ENCODE measurements around the gene CEP120. TPM values are rescaled to one million over a fixed set of nuclear protein-coding genes. Genes with fewer than 3 reads are reported as not detected.

CEP120 gene
- total and polyA plus RNA-seq, 4 donors = 5.0 to 29.6 (median 12.6) TPM

DNA sequence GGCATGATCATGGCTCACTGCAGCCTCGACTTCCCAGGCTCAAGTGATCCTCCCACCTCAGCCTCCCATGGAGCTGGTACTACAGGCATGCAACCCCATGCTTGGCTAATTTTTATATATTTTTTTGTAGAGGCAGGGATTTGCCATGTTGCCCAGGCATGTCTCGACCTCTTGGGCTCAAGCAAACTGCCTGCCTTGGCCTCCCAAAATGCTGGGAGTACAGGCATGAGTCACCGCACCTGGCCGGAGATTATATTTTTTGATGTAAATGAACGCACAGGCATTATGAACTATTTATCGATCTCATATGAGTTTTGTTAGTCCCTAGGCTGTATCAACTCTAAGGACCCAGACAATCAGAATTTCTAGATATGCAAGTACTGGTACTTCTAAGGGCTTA is 25.5 kb upstream of the CEP120 start:
- no peak overlapping the region for H3K27ac ChIP-seq (ENCODE audit: low read depth in 1 of 2, low read length in 1 of 2)
- no peak overlapping the region for H3K4me3 ChIP-seq
- no peaks in the 10 kb centered on the region for H3K36me3 ChIP-seq (ENCODE audit: control insufficient read depth in 4 of 4, insufficient read depth in 4 of 4, low read length in 4 of 4)
- 94 to 98% methylated on average over 6 of the region's 6 CpGs for WGBS, 2 donors
- H3K4me1 ChIP-seq (ENCODE audit: control insufficient read depth in 5 of 5, insufficient read depth in 5 of 5, low read length in 5 of 5) = peaks cover 0 to 20% (median 0%) of the 10 kb centered on the region in 5 donors
- ATAC-seq (ENCODE audit: insufficient read depth, low FRiP score) = no peak
- no peaks in the 10 kb centered on the region for H3K9me3 ChIP-seq (ENCODE audit: control insufficient read depth in 4 of 4, insufficient read depth in 3 of 4, low read length in 3 of 4)
- H3K9ac ChIP-seq (ENCODE audit: insufficient read depth in 1 of 2, low read length in 2 of 2) = no peak overlapping the region
- no peak for DNase-seq
- TF ChIP-seq, protein P1, sequence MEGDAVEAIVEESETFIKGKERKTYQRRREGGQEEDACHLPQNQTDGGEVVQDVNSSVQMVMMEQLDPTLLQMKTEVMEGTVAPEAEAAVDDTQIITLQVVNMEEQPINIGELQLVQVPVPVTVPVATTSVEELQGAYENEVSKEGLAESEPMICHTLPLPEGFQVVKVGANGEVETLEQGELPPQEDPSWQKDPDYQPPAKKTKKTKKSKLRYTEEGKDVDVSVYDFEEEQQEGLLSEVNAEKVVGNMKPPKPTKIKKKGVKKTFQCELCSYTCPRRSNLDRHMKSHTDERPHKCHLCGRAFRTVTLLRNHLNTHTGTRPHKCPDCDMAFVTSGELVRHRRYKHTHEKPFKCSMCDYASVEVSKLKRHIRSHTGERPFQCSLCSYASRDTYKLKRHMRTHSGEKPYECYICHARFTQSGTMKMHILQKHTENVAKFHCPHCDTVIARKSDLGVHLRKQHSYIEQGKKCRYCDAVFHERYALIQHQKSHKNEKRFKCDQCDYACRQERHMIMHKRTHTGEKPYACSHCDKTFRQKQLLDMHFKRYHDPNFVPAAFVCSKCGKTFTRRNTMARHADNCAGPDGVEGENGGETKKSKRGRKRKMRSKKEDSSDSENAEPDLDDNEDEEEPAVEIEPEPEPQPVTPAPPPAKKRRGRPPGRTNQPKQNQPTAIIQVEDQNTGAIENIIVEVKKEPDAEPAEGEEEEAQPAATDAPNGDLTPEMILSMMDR (IDR thresholded peaks at IDR 0.05; ENCODE audit: control extremely low read depth, extremely low read depth) = no peak
- no peaks in the 10 kb centered on the region for H3K27me3 ChIP-seq (ENCODE audit: control insufficient read depth in 3 of 3, insufficient read depth in 3 of 3, low read length in 2 of 3)

DNA sequence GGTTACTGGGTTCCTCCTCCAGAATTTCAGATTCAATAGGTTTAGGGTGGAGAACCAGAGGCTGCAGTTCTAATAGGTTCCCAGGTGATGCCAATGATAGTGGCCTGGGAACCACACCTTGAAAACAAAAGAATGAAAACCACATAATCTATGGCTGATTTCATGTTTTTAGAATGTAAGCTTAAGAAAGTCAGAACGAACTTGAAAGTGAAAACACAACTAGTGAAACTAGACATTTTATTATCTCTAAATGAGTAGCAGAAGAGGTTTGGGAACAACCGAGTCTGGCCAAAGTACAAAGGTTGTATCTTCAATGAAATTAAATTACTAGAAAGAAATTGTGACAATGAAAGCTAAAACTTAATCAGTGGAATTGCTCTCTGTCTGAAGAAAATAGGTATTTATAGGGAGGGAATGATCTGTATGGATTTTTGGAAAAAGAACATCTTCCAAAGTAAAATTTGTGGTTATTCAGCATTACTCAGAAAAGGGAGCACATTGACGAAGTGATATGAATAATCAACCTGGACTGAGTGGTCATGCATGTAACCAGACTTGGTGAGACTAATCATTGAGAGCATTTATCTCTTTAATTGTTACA is 24.9 kb upstream of the CEP120 start:
- H3K9me3 ChIP-seq (ENCODE audit: control insufficient read depth in 4 of 4, insufficient read depth in 3 of 4, low read length in 3 of 4) = no peaks in the 10 kb centered on the region
- peaks cover 0 to 20% (median 0%) of the 10 kb centered on the region in 5 donors for H3K4me1 ChIP-seq (ENCODE audit: control insufficient read depth in 5 of 5, insufficient read depth in 5 of 5, low read length in 5 of 5)
- TF ChIP-seq, protein P1 (IDR thresholded peaks at IDR 0.05; ENCODE audit: control extremely low read depth, extremely low read depth) = no peak
- no peaks in the 10 kb centered on the region for H3K27me3 ChIP-seq (ENCODE audit: control insufficient read depth in 3 of 3, insufficient read depth in 3 of 3, low read length in 2 of 3)
- H3K27ac ChIP-seq (ENCODE audit: low read depth in 1 of 2, low read length in 1 of 2) = no peak overlapping the region
- ATAC-seq (ENCODE audit: insufficient read depth, low FRiP score) (no peak), DNase-seq (no peak)
- H3K36me3 ChIP-seq (ENCODE audit: control insufficient read depth in 4 of 4, insufficient read depth in 4 of 4, low read length in 4 of 4) = no peaks in the 10 kb centered on the region
- no peak overlapping the region for H3K4me3 ChIP-seq
- 77 to 93% methylated on average over 3 of the region's 3 CpGs for whole genome bisulfite sequencing, 2 donors
- H3K9ac ChIP-seq (ENCODE audit: insufficient read depth in 1 of 2, low read length in 2 of 2) = no peak overlapping the region

DNA sequence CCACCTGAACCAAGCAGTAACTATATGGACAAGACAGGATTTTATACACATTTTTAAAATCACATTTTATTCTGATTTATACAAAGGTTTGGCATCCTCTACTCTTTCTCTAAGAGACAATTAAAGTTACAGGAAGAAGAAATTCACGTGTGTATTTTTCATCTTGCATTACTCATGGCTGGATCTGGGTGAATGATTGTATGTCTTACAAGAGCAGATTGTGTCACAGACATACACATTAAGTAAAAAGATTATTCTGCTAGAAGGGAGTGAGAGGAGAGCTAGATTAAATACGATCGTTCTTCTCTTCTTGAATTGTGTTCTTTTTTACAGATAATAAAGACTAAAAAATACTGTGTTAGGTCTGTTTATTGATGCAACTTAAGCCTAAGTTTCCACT is 20.8 kb upstream of the CEP120 start:
- 76 to 87% methylated on average over 3 of the region's 3 CpGs for WGBS, 2 donors
- Histone ChIP-seq H3K27me3 (ENCODE audit: control insufficient read depth in 3 of 3, insufficient read depth in 3 of 3, low read length in 2 of 3) (no peaks in the 10 kb centered on the region), H3K27ac (ENCODE audit: low read depth in 1 of 2, low read length in 1 of 2) (no peak overlapping the region), H3K9ac (ENCODE audit: insufficient read depth in 1 of 2, low read length in 2 of 2) (no peak overlapping the region), H3K36me3 (ENCODE audit: control insufficient read depth in 4 of 4, insufficient read depth in 4 of 4, low read length in 4 of 4) (no peaks in the 10 kb centered on the region), H3K4me1 (ENCODE audit: control insufficient read depth in 5 of 5, insufficient read depth in 5 of 5, low read length in 5 of 5) (no peaks in the 10 kb centered on the region), H3K4me3 (no peak overlapping the region), H3K9me3 (ENCODE audit: control insufficient read depth in 4 of 4, insufficient read depth in 3 of 4, low read length in 3 of 4) (no peaks in the 10 kb centered on the region)
- ATAC-seq (ENCODE audit: insufficient read depth, low FRiP score) = no peak
- TF ChIP-seq, protein P1 (IDR thresholded peaks at IDR 0.05; ENCODE audit: control extremely low read depth, extremely low read depth) = no peak
- no peak for DNase-seq

DNA sequence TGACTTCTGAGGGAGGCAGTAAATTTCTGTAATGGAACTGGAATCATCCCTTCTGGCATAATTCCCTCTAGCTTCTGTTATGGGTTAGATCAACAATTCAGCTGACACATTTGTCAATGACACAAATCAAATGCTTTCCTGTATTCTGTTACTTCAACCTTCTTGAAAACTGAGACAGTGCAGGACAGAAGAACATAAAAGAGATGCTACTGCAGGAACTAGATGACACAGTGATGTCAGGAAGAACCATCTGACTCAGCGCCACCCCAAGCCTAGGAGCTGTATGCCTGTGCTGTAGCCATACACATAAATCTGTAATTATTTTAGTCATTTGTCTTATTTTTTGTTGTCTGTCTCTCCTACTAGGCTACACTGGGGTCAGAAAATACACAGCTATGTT is 18.2 kb upstream of the CEP120 start:
- Histone ChIP-seq H3K27me3 (ENCODE audit: control insufficient read depth in 3 of 3, insufficient read depth in 3 of 3, low read length in 2 of 3) (no peaks in the 10 kb centered on the region), H3K9ac (ENCODE audit: insufficient read depth in 1 of 2, low read length in 2 of 2) (no peak overlapping the region), H3K4me1 (ENCODE audit: control insufficient read depth in 5 of 5, insufficient read depth in 5 of 5, low read length in 5 of 5) (peaks cover 0 to 2% (median 0%) of the 10 kb centered on the region in 5 donors), H3K27ac (ENCODE audit: low read depth in 1 of 2, low read length in 1 of 2) (no peak overlapping the region), H3K36me3 (ENCODE audit: control insufficient read depth in 4 of 4, insufficient read depth in 4 of 4, low read length in 4 of 4) (no peaks in the 10 kb centered on the region), H3K9me3 (ENCODE audit: control insufficient read depth in 4 of 4, insufficient read depth in 3 of 4, low read length in 3 of 4) (peaks cover 0 to 2% (median 0%) of the 10 kb centered on the region in 4 donors), H3K4me3 (no peak overlapping the region)
- DNase-seq (no peak), ATAC-seq (ENCODE audit: insufficient read depth, low FRiP score) (no peak)
- WGBS, 2 donors = 94 to 96% methylated on average over 1 of the region's 1 CpG
- TF ChIP-seq, protein P1 (IDR thresholded peaks at IDR 0.05; ENCODE audit: control extremely low read depth, extremely low read depth) = no peak
